ENCODE results near the gene STX3.

GRCh38 chr11:59769828-59770227 lies 14.7 kb downstream of the STX3 start:
- no peak for TF ChIP-seq CTCF (IDR thresholded peaks at IDR 0.05; ENCODE audit: low read depth, low read length, poor library complexity, severe bottlenecking)
- TF ChIP-seq EZH2phosphoT487 (IDR thresholded peaks at IDR 0.05; ENCODE audit: borderline replicate concordance, low read length): no peak
